Measurements from ENCODE around the gene RCSD1. TPM values are rescaled to one million over a fixed set of nuclear protein-coding genes. Genes with fewer than 3 reads are reported as not detected.

RCSD1 gene, protein sequence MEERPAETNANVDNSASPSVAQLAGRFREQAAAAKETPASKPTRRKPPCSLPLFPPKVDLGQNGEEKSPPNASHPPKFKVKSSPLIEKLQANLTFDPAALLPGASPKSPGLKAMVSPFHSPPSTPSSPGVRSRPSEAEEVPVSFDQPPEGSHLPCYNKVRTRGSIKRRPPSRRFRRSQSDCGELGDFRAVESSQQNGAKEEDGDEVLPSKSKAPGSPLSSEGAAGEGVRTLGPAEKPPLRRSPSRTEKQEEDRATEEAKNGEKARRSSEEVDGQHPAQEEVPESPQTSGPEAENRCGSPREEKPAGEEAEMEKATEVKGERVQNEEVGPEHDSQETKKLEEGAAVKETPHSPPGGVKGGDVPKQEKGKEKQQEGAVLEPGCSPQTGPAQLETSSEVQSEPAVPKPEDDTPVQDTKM
- total RNA-seq = 0.27 and 0.31 TPM in 2 replicates

DNA sequence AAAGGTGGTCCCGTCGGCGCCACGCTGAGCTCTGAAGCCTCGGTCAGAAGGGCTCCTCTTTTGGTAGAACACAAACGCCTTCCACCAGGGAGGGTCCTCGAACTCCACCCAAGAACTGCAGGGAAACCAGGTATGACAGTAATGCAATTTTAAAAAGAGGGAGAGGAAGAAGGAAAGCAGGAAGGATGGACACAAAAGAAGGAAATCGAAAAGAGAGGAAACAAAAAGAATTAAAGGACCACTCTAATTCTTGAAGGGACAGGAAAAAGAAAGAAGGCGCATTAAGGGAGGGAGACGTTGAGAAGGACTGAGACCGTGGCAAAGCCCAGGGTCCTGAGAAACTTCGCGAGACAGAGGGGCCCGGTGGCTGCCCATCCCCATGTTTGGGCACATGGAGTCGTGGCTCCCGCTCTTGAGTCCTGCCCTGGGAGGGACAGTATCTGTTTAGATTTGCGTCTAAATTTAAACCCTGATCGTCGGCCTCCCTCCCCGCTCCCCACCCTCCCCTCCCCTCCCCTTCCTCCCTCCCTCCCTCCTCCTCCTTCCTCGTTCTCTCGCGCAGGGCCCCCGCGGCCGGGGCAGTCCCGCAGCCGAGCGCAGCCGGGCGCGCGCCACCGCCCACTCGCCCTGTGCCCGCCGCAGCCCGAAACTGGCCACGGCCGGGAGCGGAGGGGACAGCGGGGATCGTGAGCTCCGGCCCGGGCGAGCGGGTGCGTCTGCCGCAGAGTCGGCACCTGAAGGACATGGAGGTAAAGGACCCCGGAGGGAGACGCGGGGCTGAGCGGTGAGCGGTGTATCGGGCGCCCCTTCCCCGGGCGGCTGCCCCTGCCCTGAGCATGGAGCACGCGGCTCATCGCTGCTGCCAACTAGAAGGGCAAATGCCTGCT lies at the start of gene RCSD1:
Gene RCSD1, plus strand, starts transcription at position 552 of the 887 bp plus-strand sequence. Its CDS starts 192 bp downstream, at position 744.

DNA sequence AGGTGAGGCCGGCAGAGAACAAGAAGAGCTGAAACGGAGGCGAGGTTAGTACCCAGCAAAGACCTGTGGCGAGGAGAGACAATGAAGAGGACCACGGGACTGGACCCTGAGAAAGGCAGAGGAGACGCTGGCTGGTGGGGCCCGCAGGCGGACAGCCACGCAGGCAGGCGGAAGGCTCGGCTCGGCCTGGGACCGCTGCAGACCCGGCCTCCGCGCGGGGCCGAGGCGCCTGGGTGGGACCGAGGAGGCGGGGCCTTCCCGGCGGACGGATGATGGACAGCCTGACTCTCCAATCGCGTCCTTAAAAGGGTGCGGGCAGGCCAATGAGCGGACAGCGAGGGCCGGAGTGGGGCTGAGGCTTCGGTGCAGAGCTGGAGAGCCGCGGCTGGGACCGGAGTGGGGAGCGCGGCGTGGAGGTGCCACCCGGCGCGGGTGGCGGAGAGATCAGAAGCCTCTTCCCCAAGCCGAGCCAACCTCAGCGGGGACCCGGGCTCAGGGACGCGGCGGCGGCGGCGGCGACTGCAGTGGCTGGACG lies 91.7 kb downstream of the RCSD1 start, which contains the start of gene MPZL1:
Gene MPZL1, plus strand, starts transcription at position 366 of the 535 bp plus-strand sequence. CDS start 170 bp downstream, outside the sequence.

Other genes with a start within 250 kb of the RCSD1 start
- gene CD247, start 111.7 kb upstream of the RCSD1 start, total RNA-seq = not detected in 2 replicates
- 74.6 and 86.9 TPM in 2 replicates for gene CREG1, start 76.5 kb upstream of the RCSD1 start, total RNA-seq
- gene MPZL1, start 91.8 kb downstream of the RCSD1 start, total RNA-seq = 91.5 and 98.4 TPM in 2 replicates

Measured in hair follicular keratinocyte (primary cell).